ENCODE data around the gene LAS1L. TPM values are rescaled to one million over a fixed set of nuclear protein-coding genes. Genes with fewer than 3 reads are reported as not detected.
A peak's percentile ranks its signal among the peaks of the same experiment; 100 is the strongest.
"Not testable (repeated sequence)": the region's sequence is repeated elsewhere in the genome, so short reads cannot be mapped to it uniquely, and the experiment has no call there.

LAS1L gene
- total RNA-seq (2014; rRNA removed; shearing (Covaris generic); ENCODE audit: low replicate concordance), result 47.6 and 51.8 TPM in 2 replicates

DNA sequence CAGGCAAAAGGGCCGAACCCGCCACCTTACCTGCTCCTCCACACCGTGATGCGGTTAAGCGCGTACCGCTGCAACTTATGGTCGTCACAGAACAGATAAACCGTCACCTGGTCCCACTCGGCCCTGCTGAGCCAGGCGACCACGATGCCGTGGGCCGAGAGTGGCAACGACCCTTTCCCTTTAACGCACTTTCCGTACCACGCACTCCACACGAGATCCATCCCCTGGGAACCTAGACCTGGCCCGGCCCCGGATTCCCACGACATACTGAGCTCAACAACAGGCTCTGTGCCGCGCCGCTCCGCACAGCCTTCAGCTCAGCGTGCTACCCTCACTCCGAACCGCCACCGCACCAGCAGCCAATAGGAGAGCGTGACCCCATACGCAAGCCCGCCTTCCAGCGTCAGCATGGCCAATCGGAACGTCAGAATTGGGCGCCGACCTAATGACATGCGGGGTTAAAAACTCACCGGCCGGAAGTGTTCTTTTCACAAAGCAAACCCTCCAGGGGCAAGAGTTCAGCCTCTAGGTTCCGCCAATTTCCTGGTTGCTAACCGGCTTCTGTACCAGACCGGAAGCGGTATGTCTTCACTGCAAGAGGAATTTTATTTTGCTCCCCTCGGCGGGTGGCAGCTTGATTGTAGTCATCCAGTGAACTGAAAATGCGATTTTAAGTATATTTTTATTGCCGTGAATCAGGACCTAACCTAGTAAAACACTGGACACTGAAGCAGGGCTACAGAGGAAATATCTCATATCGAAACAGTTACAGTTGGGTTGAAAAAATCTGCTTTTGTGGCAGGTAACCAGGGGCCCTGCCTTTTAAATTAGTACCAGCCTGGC is at the start of gene LAS1L:
Gene LAS1L, minus strand, starts transcription at position 338 of the 843 bp plus-strand sequence. Its CDS starts 72 bp downstream, at position 266.
- Histone ChIP-seq H3K9me3 (no peaks in the 10 kb centered on the region), H3K4me3 (peak within 1 kb of the TSS; percentile 75), H3K27me3 (no peaks in the 10 kb centered on the region), H3K36me3 (peaks cover 5% of the 10 kb centered on the region)
- DNase-seq, result peak; percentile 88

- no peak for DNase-seq
- no peak overlapping the region for H3K4me3 ChIP-seq
- no peaks in the 10 kb centered on the region for H3K27me3 ChIP-seq
- no peaks in the 10 kb centered on the region for H3K36me3 ChIP-seq
- no peaks in the 10 kb centered on the region for H3K9me3 ChIP-seq
Observed at GRCh38 chrX:65582450-65583082, 48.0 kb upstream of the LAS1L start.

GRCh38 chrX:65581661-65582339 is 47.2 kb upstream of the LAS1L start:
- peak; percentile 38 for DNase-seq
- Histone ChIP-seq H3K9me3 (no peaks in the 10 kb centered on the region), H3K4me3 (no peak overlapping the region), H3K36me3 (no peaks in the 10 kb centered on the region), H3K27me3 (no peaks in the 10 kb centered on the region)

DNA sequence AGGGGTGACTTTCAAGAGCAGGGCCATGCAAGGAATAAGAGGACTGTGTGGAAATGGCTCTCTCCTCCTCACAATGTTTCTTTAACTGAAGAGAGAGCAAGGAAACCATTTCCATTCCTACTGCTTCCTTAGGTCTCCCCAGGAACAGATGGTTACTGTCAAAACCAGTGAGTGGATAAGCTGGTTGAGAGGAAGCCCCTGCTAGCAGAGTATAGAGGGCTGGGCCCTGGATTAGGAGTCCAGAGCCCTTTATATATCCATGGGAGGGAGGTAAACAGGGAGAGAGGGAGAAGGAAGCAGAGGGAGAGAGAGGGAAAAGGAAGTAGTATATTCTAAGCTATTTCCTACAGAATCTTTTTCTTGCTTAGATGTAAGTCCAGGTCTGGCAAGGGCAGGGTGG is 43.8 kb upstream of the LAS1L start:
- Histone ChIP-seq H3K27me3 (no peaks in the 10 kb centered on the region), H3K36me3 (no peaks in the 10 kb centered on the region)

DNA sequence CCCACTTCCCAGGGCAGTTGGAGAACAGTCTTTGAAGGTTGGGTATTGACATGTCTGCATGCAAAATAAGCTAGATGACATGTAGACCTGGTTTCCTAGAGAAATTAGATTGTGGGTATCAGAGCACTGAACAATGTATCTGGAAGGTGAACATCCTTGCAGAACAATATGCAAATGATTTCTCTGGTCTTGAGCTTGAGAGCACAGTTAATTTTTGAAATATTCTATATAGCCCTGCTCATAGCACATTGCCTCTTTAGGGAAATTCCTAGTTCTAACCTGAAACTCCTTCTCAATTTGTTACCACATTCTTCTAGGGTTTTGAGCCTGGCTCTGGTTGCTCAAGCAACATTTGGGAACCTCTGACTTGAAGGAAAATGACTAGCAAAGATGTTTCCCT is 41.6 kb upstream of the LAS1L start:
- Histone ChIP-seq H3K4me3 (no peak overlapping the region), H3K27me3 (no peaks in the 10 kb centered on the region), H3K36me3 (no peaks in the 10 kb centered on the region), H3K9me3 (no peaks in the 10 kb centered on the region)
- DNase-seq, result no peak

More for the DNA sequence above, 43.8 kb upstream of the LAS1L start:
- H3K9me3 ChIP-seq, result no peaks in the 10 kb centered on the region
- no peak overlapping the region for H3K4me3 ChIP-seq
- no peak for DNase-seq

GRCh38 chrX:65575022-65575421 is 40.4 kb upstream of the LAS1L start:
- H3K4me3 ChIP-seq, result no peak overlapping the region
- DNase-seq, result no peak
- H3K36me3 ChIP-seq, result no peaks in the 10 kb centered on the region
- no peaks in the 10 kb centered on the region for H3K9me3 ChIP-seq
- H3K27me3 ChIP-seq, result no peaks in the 10 kb centered on the region

DNA sequence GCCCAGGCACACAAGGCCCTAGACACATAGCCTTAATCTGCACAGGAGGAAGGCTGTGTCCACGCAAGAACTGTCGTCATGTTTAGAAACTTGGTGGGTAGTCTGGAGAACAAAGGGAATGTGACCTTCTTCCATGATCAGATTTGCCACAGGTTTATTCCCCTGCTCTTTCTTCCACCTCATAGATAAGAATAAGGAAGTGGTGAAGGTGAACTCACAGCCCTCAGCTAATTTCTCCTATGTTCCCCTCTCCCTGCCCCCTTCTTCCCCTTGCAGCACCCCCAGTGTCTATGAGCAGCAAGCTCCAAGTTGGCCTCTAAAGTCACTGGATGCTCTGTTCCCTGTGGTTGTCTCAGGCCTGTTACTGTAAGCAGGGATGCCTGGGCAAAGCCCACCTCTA is 39.8 kb upstream of the LAS1L start:
- Histone ChIP-seq H3K27me3 (no peaks in the 10 kb centered on the region), H3K4me3 (no peak overlapping the region), H3K9me3 (no peaks in the 10 kb centered on the region), H3K36me3 (no peaks in the 10 kb centered on the region)
- DNase-seq, result no peak

GRCh38 chrX:65572971-65573370 is 38.4 kb upstream of the LAS1L start:
- Histone ChIP-seq H3K9me3 (no peaks in the 10 kb centered on the region), H3K27me3 (no peaks in the 10 kb centered on the region), H3K36me3 (no peaks in the 10 kb centered on the region), H3K4me3 (no peak overlapping the region)
- no peak for DNase-seq

- H3K4me3 ChIP-seq, H3K9me3 ChIP-seq, H3K36me3 ChIP-seq, DNase-seq, H3K27me3 ChIP-seq: not testable (repeated sequence)
Observed at GRCh38 chrX:65562850-65563249, 28.3 kb upstream of the LAS1L start.

DNA sequence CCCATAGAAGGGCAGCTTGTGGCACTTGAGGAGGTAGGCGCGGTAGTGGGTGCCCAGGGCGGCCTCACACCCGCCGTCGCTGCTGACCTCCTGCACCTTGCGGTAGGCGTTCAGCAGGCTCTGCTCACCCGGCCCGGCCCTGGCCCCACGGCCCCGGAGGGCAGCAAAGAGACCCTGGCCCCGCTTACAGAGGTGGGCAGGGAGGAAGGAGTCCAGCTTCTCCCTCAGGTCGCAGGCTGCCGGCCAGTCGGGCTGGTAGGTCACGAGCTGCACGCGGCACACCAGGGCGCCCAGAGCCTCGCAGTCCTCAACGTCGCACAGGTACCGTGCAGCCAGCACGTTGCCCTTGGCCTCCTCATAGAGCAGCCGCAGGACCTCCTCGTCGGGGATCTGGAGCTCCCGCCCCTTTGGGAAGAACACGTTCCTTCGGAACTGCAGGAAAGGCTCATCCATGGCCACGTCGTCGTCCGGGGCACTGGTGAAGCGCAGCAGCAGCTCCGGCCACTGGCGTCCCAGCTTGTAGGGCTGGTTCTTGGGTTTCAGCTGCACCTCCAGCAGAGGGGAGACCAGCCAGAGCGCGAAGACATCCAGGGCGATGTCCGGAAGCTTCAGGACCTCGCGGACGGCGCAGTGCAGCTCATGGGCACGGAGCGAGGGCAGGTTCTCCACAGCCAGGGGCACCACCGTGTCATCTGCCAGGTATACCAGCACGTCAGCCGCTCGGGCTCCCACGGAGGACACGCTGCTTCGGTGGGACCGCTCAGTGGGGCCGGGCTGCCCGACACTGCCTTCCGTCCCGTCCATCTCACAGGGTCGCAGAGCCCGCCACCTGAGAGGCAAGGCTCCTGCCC is 17.1 kb upstream of the LAS1L start:
- Histone ChIP-seq H3K27me3 (no peaks in the 10 kb centered on the region), H3K36me3 (no peaks in the 10 kb centered on the region), H3K4me3 (no peak overlapping the region), H3K9me3 (no peaks in the 10 kb centered on the region)
- DNase-seq, result no peak

GRCh38 chrX:65551086-65551485 is 16.5 kb upstream of the LAS1L start:
- H3K36me3 ChIP-seq, result no peaks in the 10 kb centered on the region
- H3K27me3 ChIP-seq, result no peaks in the 10 kb centered on the region
- H3K9me3 ChIP-seq, result no peaks in the 10 kb centered on the region
- no peak for DNase-seq
- H3K4me3 ChIP-seq, result no peak overlapping the region

- no peaks in the 10 kb centered on the region for H3K27me3 ChIP-seq
Observed at GRCh38 chrX:65545456-65545855, 10.9 kb upstream of the LAS1L start.

DNA sequence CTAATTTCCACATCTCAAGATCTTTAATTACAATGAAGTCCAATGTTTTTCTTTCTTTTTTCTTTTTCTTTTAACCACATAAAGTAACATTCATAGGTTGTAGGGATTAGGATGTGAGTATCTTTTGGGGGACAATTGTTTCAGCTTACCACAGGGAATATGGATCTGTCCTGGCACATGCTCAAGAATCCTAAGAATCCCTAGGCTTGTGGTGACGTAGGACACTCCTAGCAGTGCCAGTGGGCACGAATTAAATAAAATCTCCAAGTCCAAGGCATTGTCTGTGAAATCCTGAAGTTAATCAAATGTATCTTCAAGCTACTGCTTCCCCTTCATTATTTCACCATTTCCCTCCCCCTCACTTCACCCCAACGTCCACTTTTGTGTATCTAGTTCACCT is 2.6 kb upstream of the LAS1L start:
- DNase-seq, result no peak

More at GRCh38 chrX:65545456-65545855, 10.9 kb upstream of the LAS1L start:
- DNase-seq, result no peak
- H3K9me3 ChIP-seq, result no peaks in the 10 kb centered on the region
- H3K36me3 ChIP-seq, result no peaks in the 10 kb centered on the region
- no peak overlapping the region for H3K4me3 ChIP-seq

DNA sequence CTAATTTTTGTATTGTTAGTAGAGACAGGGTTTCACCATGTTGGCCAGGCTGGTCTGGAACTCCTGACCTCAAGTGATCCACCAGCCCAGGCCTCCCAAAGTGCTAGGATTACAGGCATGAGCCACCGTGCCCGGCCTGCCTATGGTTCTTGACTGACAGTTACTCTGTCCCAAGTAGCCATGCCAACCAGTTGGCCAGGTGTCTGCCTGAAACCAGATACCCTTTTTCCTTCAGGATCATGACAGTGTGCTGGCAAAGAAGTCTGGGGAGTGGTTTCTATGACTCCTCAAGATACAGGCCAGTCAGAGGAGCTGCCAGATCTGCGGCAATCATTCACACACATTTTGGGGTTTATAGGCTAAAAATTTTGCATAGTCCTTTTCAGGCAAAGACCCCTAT is 1.7 kb upstream of the LAS1L start:
- no peaks in the 10 kb centered on the region for H3K27me3 ChIP-seq
- peaks cover under 1% of the 10 kb centered on the region; the same call in 1 of the 2 replicates for H3K36me3 ChIP-seq
- no peak overlapping the region for H3K4me3 ChIP-seq
- DNase-seq, result peak; percentile 14
- no peaks in the 10 kb centered on the region for H3K9me3 ChIP-seq

More for the DNA sequence above, 2.6 kb upstream of the LAS1L start:
- Histone ChIP-seq H3K27me3 (no peaks in the 10 kb centered on the region), H3K4me3 (no peak overlapping the region), H3K36me3 (no peaks in the 10 kb centered on the region), H3K9me3 (no peaks in the 10 kb centered on the region)

DNA sequence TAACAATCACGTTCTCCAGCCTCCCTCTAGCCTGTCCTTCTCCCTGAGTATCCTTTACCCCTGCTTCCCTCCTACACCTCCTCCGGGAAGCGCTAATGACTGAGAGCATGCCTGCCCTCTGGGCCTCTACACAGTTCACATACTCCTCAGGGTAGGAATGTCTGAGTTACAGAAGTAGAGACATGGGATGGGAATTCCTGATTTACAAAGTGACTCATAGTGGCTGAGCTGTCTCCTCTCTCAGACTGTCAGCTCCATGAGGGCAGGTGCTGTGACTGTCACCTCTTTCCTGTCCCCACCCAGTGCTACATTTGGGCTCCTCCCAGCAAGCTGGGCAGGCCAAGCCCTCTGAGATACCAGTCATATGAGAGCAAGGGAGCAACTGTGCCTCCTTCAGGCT is 2.6 kb downstream of the LAS1L start:
- Histone ChIP-seq H3K36me3 (peaks cover 20% of the 10 kb centered on the region), H3K9me3 (no peaks in the 10 kb centered on the region), H3K4me3 (no peak overlapping the region), H3K27me3 (no peaks in the 10 kb centered on the region)
- no peak for DNase-seq

DNA sequence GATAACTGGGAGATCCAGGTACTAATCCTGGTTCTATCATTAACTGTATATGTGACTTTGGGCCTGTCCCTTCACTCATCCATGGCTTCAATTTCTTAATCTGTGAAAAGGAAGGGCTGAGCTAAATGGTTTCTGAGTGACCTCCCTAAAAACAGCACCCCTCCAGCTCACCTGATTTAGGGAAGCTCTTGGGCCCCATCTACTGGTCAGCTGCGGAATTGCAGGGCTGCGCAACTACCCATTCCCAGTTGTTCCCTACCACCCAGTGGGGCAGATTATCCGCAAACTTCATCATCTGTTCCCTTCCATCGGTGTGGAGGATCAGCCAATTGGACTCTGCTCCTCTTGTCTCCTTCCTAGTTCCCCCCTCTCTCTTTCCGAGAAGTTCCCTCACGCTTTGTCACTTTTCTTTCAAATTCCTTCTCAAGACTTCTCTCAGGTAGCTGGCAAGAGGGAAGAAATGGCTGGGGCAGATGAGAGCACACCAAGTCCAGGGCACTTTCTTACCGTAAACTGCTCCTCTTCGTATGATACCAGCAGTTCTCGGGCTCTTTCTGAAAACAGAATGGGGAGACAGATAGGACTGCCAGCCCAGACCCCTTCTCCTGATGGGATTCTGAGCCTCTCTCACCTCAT is 5.8 kb downstream of the LAS1L start:
- DNase-seq, result peak; percentile 11
- Histone ChIP-seq H3K4me3 (no peak overlapping the region), H3K27me3 (no peaks in the 10 kb centered on the region), H3K9me3 (no peaks in the 10 kb centered on the region), H3K36me3 (peaks cover 20% of the 10 kb centered on the region)
